ENCODE data around the gene MBOAT1.

- TF ChIP-seq CTCF (conservative IDR thresholded peaks at IDR 0.05; ENCODE audit: low read length) (no peak), EZH2phosphoT487 (IDR thresholded peaks at IDR 0.05; ENCODE audit: borderline replicate concordance, low read depth, low read length) (no peak)
Observed at GRCh38 chr6:20069021-20069522, 143.2 kb downstream of the MBOAT1 start.
